Activated naive CD8-positive, alpha-beta T cell (primary cell): ENCODE results near the gene TNFRSF14.

Source experiments
- H3K27ac Mint-ChIP-seq: one replicate; pipeline ENCODE4 v1.8.0; 2021; ENCODE audit warnings: mixed read lengths
- H3K27me3 Mint-ChIP-seq: one replicate; pipeline ENCODE4 v1.8.0; 2021; ENCODE audit warnings: mixed read lengths
- H3K36me3 Mint-ChIP-seq: one replicate; pipeline ENCODE4 v1.8.0; 2021; ENCODE audit warnings: mixed read lengths
- H3K4me1 Mint-ChIP-seq: one replicate; pipeline ENCODE4 v1.8.0; 2021; ENCODE audit warnings: low read depth, mixed read lengths
- H3K4me3 Mint-ChIP-seq: one replicate; pipeline ENCODE4 v1.8.0; 2021; ENCODE audit warnings: mild to moderate bottlenecking, mixed read lengths
- H3K9me3 Mint-ChIP-seq: one replicate; pipeline ENCODE4 v1.8.0; 2021; ENCODE audit warnings: low read depth, mixed read lengths

TNFRSF14 gene

GRCh38 chr1:2597441-2598328 lies 41.5 kb downstream of the TNFRSF14 start:
- Mint-ChIP-seq H3K9me3 (peaks cover 3% of the 10 kb centered on the region), H3K4me1 (peaks cover 2% of the 10 kb centered on the region), H3K36me3 (no peaks in the 10 kb centered on the region), H3K4me3 (no peak overlapping the region), H3K27ac (no peak overlapping the region), H3K27me3 (no peaks in the 10 kb centered on the region)

- Mint-ChIP-seq H3K27ac (no peak overlapping the region), H3K4me3 (no peak overlapping the region), H3K36me3 (no peaks in the 10 kb centered on the region), H3K27me3 (no peaks in the 10 kb centered on the region), H3K4me1 (no peaks in the 10 kb centered on the region), H3K9me3 (peaks cover 3% of the 10 kb centered on the region)
Observed at GRCh38 chr1:2598329-2598931, 42.3 kb downstream of the TNFRSF14 start.

GRCh38 chr1:2601721-2602303 lies 45.6 kb downstream of the TNFRSF14 start:
- Mint-ChIP-seq H3K27me3 (no peaks in the 10 kb centered on the region), H3K27ac (no peak overlapping the region), H3K4me3 (no peak overlapping the region), H3K9me3 (peaks cover 3% of the 10 kb centered on the region), H3K36me3 (no peaks in the 10 kb centered on the region), H3K4me1 (no peaks in the 10 kb centered on the region)

GRCh38 chr1:2602311-2602835 lies 46.2 kb downstream of the TNFRSF14 start:
- Mint-ChIP-seq H3K4me1 (no peaks in the 10 kb centered on the region), H3K4me3 (no peak overlapping the region), H3K27ac (no peak overlapping the region), H3K36me3 (no peaks in the 10 kb centered on the region), H3K9me3 (peaks cover 3% of the 10 kb centered on the region), H3K27me3 (no peaks in the 10 kb centered on the region)

GRCh38 chr1:2602866-2603520 lies 46.8 kb downstream of the TNFRSF14 start:
- Mint-ChIP-seq H3K9me3 (peaks cover 3% of the 10 kb centered on the region), H3K36me3 (no peaks in the 10 kb centered on the region), H3K4me1 (no peaks in the 10 kb centered on the region), H3K27ac (no peak overlapping the region), H3K27me3 (no peaks in the 10 kb centered on the region), H3K4me3 (no peak overlapping the region)

- no peak overlapping the region for H3K27ac Mint-ChIP-seq
- H3K4me3 Mint-ChIP-seq, result no peak overlapping the region
- no peaks in the 10 kb centered on the region for H3K27me3 Mint-ChIP-seq
- peaks cover under 1% of the 10 kb centered on the region for H3K9me3 Mint-ChIP-seq
- no peaks in the 10 kb centered on the region for H3K36me3 Mint-ChIP-seq
- H3K4me1 Mint-ChIP-seq, result no peaks in the 10 kb centered on the region
Observed at GRCh38 chr1:2603521-2604155, 47.5 kb downstream of the TNFRSF14 start.

- no peaks in the 10 kb centered on the region for H3K36me3 Mint-ChIP-seq
- H3K4me1 Mint-ChIP-seq, result no peaks in the 10 kb centered on the region
- no peak overlapping the region for H3K4me3 Mint-ChIP-seq
- H3K9me3 Mint-ChIP-seq, result no peaks in the 10 kb centered on the region
- H3K27me3 Mint-ChIP-seq, result no peaks in the 10 kb centered on the region
- no peak overlapping the region for H3K27ac Mint-ChIP-seq
Observed at GRCh38 chr1:2604156-2604843, 48.1 kb downstream of the TNFRSF14 start.

- no peaks in the 10 kb centered on the region for H3K36me3 Mint-ChIP-seq
- H3K9me3 Mint-ChIP-seq, result no peaks in the 10 kb centered on the region
- H3K4me3 Mint-ChIP-seq, result no peak overlapping the region
- no peaks in the 10 kb centered on the region for H3K27me3 Mint-ChIP-seq
- no peak overlapping the region for H3K27ac Mint-ChIP-seq
- H3K4me1 Mint-ChIP-seq, result no peaks in the 10 kb centered on the region
Observed at GRCh38 chr1:2604844-2605508, 48.8 kb downstream of the TNFRSF14 start.

- Mint-ChIP-seq H3K4me3 (no peak overlapping the region), H3K27me3 (no peaks in the 10 kb centered on the region), H3K9me3 (no peaks in the 10 kb centered on the region), H3K36me3 (no peaks in the 10 kb centered on the region), H3K4me1 (no peaks in the 10 kb centered on the region), H3K27ac (no peak overlapping the region)
Observed at GRCh38 chr1:2605509-2606395, 49.6 kb downstream of the TNFRSF14 start.

GRCh38 chr1:2606396-2606880 lies 50.3 kb downstream of the TNFRSF14 start:
- Mint-ChIP-seq H3K27me3 (no peaks in the 10 kb centered on the region), H3K4me3 (no peak overlapping the region), H3K36me3 (no peaks in the 10 kb centered on the region), H3K27ac (no peak overlapping the region), H3K9me3 (no peaks in the 10 kb centered on the region), H3K4me1 (no peaks in the 10 kb centered on the region)

GRCh38 chr1:2606881-2607621 lies 50.9 kb downstream of the TNFRSF14 start:
- Mint-ChIP-seq H3K36me3 (no peaks in the 10 kb centered on the region), H3K4me3 (no peak overlapping the region), H3K27me3 (no peaks in the 10 kb centered on the region), H3K27ac (no peak overlapping the region), H3K4me1 (no peaks in the 10 kb centered on the region), H3K9me3 (no peaks in the 10 kb centered on the region)

GRCh38 chr1:2607641-2608091 lies 51.5 kb downstream of the TNFRSF14 start:
- no peaks in the 10 kb centered on the region for H3K9me3 Mint-ChIP-seq
- no peaks in the 10 kb centered on the region for H3K36me3 Mint-ChIP-seq
- no peaks in the 10 kb centered on the region for H3K27me3 Mint-ChIP-seq
- H3K4me3 Mint-ChIP-seq, result no peak overlapping the region
- no peak overlapping the region for H3K27ac Mint-ChIP-seq
- no peaks in the 10 kb centered on the region for H3K4me1 Mint-ChIP-seq
